ENCODE measurements around the gene KLHDC4. TPM values are rescaled to one million over a fixed set of nuclear protein-coding genes. Genes with fewer than 3 reads are reported as not detected.

Gene KLHDC4
- total and polyA plus RNA-seq, 7 donors: 9.2 to 19.7 (median 14.7) TPM

DNA sequence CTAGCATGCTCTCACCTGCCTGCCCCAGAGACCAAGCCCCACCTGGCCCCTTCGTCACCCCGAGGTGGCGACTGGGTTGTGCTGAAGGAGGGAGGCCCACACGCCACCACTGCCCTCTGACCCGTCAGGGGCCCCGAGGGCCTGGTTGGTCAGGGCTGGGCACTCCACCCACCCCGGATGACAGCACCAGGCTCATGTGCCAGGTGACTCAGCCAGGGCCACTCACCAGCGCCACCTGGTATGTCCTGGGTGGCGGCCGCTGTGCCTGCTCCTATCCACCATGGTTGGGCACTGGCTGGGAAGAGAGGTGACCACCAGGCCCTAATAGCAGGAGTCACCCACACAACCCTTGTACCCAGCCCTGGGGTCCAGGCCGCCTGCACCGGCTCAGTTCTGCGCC lies 94.6 kb downstream of the KLHDC4 start:
- Histone ChIP-seq H3K27ac (no peak overlapping the region), H3K4me3 (no peak overlapping the region), H3K9me3 (no peaks in the 10 kb centered on the region), H3K27me3 (ENCODE audit: insufficient read depth in 3 of 3, low read length in 2 of 3) (peaks cover 0 to 47% (median 8%) of the 10 kb centered on the region in 3 donors), H3K36me3 (ENCODE audit: insufficient read depth in 1 of 2, low read depth in 1 of 2) (no peaks in the 10 kb centered on the region), H3K4me1 (no peaks in the 10 kb centered on the region)
- no peak for TF ChIP-seq CTCF (IDR thresholded peaks at IDR 0.05)
- DNase-seq: no peak
- no peak for ATAC-seq
- intact Hi-C loops (cut with DNase I): no loop called here
- WGBS, 3 donors: 83 to 91% (median 87%) methylated on average over 13 of the region's 13 CpGs

DNA sequence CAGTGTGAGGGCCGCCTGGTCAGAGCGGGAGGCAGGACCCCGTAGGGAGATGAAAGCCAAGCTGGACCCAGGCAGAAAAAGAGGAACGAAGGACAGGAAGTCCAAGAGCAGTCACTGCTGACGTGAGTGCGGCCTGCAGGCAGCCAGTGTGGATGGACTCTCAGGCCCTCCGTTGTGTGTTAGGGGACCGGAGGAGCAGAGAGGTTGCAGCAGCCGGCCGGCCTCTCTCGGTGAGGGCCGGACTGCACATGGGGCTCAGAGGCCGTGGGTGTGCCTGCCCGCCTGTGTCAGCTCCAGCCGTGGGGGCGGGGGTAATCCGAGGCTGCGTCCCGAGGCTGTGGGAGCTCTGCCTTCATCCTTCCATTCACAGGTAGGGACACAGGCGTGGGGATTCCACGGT lies 96.1 kb downstream of the KLHDC4 start:
- DNase-seq (no peak), ATAC-seq (no peak)
- Histone ChIP-seq H3K9me3 (no peaks in the 10 kb centered on the region), H3K36me3 (ENCODE audit: insufficient read depth in 1 of 2, low read depth in 1 of 2) (no peaks in the 10 kb centered on the region), H3K27me3 (ENCODE audit: insufficient read depth in 3 of 3, low read length in 2 of 3) (peaks cover 0 to 49% (median 6%) of the 10 kb centered on the region in 3 donors), H3K27ac (no peak overlapping the region), H3K4me3 (no peak overlapping the region), H3K4me1 (no peaks in the 10 kb centered on the region)
- no peak for TF ChIP-seq CTCF (IDR thresholded peaks at IDR 0.05)
- WGBS, 3 donors: 50 to 65% (median 62%) methylated on average over 19 to 21 of the region's 21 CpGs
- intact Hi-C loops (cut with DNase I): no loop called here

DNA sequence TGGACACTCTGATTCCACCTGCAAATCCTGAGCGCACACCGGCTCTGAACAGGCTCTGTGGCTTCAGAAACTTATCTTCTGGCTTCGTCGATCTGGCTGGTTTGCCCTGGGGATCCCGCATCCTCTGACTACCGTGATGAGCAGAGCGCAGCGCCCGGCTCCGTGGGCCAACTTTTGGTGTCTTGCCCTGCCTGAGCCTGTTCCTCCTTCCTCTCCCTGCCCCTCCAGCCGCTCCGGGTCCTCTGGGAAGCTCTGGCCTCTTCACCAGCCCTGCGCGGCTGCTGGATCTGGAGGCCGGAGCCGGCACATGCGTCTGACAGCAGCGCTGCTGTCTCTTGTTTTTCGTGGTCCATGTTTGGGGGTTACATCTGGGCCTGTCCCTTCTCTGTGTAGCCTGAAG lies 97.8 kb downstream of the KLHDC4 start:
- ATAC-seq: no peak
- WGBS, 3 donors: 81 to 85% (median 82%) methylated on average over 19 of the region's 19 CpGs
- peaks cover 0 to 50% (median 8%) of the 10 kb centered on the region in 3 donors for H3K27me3 ChIP-seq (ENCODE audit: insufficient read depth in 3 of 3, low read length in 2 of 3)

DNA sequence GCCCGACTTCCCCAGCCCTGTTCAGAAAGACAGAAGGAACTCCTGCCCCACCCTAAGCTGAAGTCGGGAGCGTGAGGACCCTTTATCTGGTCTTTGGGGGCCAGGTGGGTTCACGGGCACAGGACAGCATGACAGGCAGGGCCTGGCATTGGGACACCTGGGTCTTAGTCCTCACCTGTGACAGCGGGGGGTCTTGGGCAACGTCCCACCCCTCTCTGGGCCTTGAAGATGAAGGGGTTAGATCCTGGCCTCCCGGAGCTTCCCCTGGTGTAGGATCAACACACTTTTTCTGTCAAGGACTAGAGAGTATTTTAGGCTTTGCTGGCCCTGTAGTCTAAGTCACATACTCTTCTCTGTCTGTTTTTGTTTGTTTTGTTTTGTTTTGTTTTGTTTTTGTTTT lies 98.3 kb downstream of the KLHDC4 start:
- DNase-seq (no peak), ATAC-seq (no peak)
- no peak overlapping the region for H3K4me3 ChIP-seq
- no peaks in the 10 kb centered on the region for H3K4me1 ChIP-seq
- WGBS, 3 donors: 76% methylated on average over 7 of the region's 7 CpGs
- no peaks in the 10 kb centered on the region for H3K9me3 ChIP-seq
- intact Hi-C loops (cut with DNase I): no loop called here
- no peak overlapping the region for H3K27ac ChIP-seq
- no peak for TF ChIP-seq CTCF (IDR thresholded peaks at IDR 0.05)
- peaks cover 0 to 52% (median 10%) of the 10 kb centered on the region in 3 donors for H3K27me3 ChIP-seq (ENCODE audit: insufficient read depth in 3 of 3, low read length in 2 of 3)
- no peaks in the 10 kb centered on the region for H3K36me3 ChIP-seq (ENCODE audit: insufficient read depth in 1 of 2, low read depth in 1 of 2)

More for the DNA sequence above, 97.8 kb downstream of the KLHDC4 start:
- H3K9me3 ChIP-seq: no peaks in the 10 kb centered on the region
- intact Hi-C loops (cut with DNase I): no loop called here
- no peaks in the 10 kb centered on the region for H3K4me1 ChIP-seq
- no peaks in the 10 kb centered on the region for H3K36me3 ChIP-seq (ENCODE audit: insufficient read depth in 1 of 2, low read depth in 1 of 2)
- DNase-seq: no peak
- H3K27ac ChIP-seq: no peak overlapping the region
- no peak for TF ChIP-seq CTCF (IDR thresholded peaks at IDR 0.05)
- H3K4me3 ChIP-seq: no peak overlapping the region

DNA sequence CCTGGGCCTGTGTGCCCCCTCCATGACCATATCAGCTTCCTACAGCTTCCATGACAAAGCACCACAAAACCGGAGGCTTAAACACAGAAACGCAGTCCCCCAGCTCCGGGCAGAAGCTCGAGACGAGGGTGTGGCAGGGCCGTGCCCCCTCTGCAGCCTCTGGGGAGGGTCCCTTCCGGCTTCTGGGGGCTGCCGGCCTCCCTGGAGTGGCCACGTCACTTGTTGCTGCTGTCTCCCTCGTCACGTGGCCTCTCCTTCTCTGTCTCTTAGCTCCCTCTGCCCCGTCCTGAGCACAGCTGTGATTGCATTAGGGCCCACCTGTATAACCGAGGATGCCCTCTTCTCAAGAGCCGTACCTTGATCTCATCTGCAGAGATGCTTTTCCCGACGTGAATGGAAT lies 98.9 kb downstream of the KLHDC4 start:
- 55 to 67% (median 63%) methylated on average over 14 to 16 of the region's 16 CpGs for WGBS, 3 donors
- no peak for ATAC-seq
- no peaks in the 10 kb centered on the region for H3K9me3 ChIP-seq
- no peak overlapping the region for H3K27ac ChIP-seq
- H3K4me1 ChIP-seq: no peaks in the 10 kb centered on the region
- TF ChIP-seq CTCF (IDR thresholded peaks at IDR 0.05): no peak
- no peak for DNase-seq
- peaks cover 0 to 52% (median 10%) of the 10 kb centered on the region in 3 donors for H3K27me3 ChIP-seq (ENCODE audit: insufficient read depth in 3 of 3, low read length in 2 of 3)
- intact Hi-C loops (cut with DNase I): no loop called here
- H3K4me3 ChIP-seq: no peak overlapping the region
- no peaks in the 10 kb centered on the region for H3K36me3 ChIP-seq (ENCODE audit: insufficient read depth in 1 of 2, low read depth in 1 of 2)

All from psoas muscle (tissue), 8 donors.